Lung microvascular endothelial cell (primary cell): Measurements from ENCODE around the gene MAGEA3. TPM values are rescaled to one million over a fixed set of nuclear protein-coding genes. Genes with fewer than 3 reads are reported as not detected.
"Not testable (repeated sequence)": the region's sequence is repeated elsewhere in the genome, so short reads cannot be mapped to it uniquely, and the experiment has no call there.

Experiments
- DNase-seq, 2 donors: peaks; one replicate each; pipeline versions ENCODE4 v3.0.0 to v3.0.0-alpha.2; 2010; ENCODE audit warnings: low read depth in 2 of 2
- total RNA-seq: library from RNA; depleted of rRNA; stranded (reverse); fragments of >200 nt; gene quantifications from 2 replicates; pipeline ENCODE4 v1.2.1, GENCODE V29; 2014

The MAGEA3 gene
- total RNA-seq, 1 donor from 2014 or later: not detected

- no peak for DNase-seq
Measured at GRCh38 chrX:152735860-152736511, 37.4 kb downstream of the MAGEA3 start.

- DNase-seq: not testable (repeated sequence)
Measured at GRCh38 chrX:152736528-152736927, 37.9 kb downstream of the MAGEA3 start.

GRCh38 chrX:152738560-152738959 is 40.0 kb downstream of the MAGEA3 start:
- no peak for DNase-seq

Other genes with a start within 250 kb of the MAGEA3 start
- not detected in 2 replicates for gene GABRA3, start 247.5 kb upstream of the MAGEA3 start, total RNA-seq
- gene GABRQ, start 60.9 kb upstream of the MAGEA3 start, total RNA-seq: not detected in 2 replicates
- gene CSAG2, start 10.5 kb downstream of the MAGEA3 start, total RNA-seq: not detected in 2 replicates
- not detected in 2 replicates for gene MAGEA2B, start 15.8 kb downstream of the MAGEA3 start, total RNA-seq
- not detected in 2 replicates for gene CSAG1, start 34.9 kb downstream of the MAGEA3 start, total RNA-seq
- not detected in 2 replicates for gene MAGEA12, start 35.0 kb downstream of the MAGEA3 start, total RNA-seq
- not detected in 2 replicates for gene MAGEA2, start 55.0 kb downstream of the MAGEA3 start, total RNA-seq
- gene CSAG3, start 60.4 kb downstream of the MAGEA3 start, total RNA-seq: not detected in 2 replicates
- not detected in 2 replicates for gene MAGEA6, start 70.9 kb downstream of the MAGEA3 start, total RNA-seq
- 14.6 and 15.9 TPM in 2 replicates for gene CETN2, start 132.0 kb downstream of the MAGEA3 start, total RNA-seq
- 13.7 and 14.2 TPM in 2 replicates for gene NSDHL, start 132.3 kb downstream of the MAGEA3 start, total RNA-seq
- gene ZNF185, start 199.3 kb downstream of the MAGEA3 start, total RNA-seq: 4.0 and 9.2 TPM in 2 replicates